ENCODE measurements around the gene NAA50. TPM values are rescaled to one million over a fixed set of nuclear protein-coding genes. Genes with fewer than 3 reads are reported as not detected.

Gene NAA50
- total and polyA plus RNA-seq, 10 of the 15 experiments (the other 5 are each of a cell fraction or from before 2014, with no cell fraction given) = 31.7 to 205 (median 110) TPM

- CTCF ChIA-PET = interaction anchor here (1.1 kb wide), 2 partner anchors 35 to 50 kb away, joined by 3 read pairs; no protein-coding TSS in a partner anchor
Measured at GRCh38 chr3:113794526-113794925, 48.5 kb upstream of the NAA50 start.

GRCh38 chr3:113791381-113791780 is 45.3 kb upstream of the NAA50 start:
- ChIA-PET RAD21 (ENCODE audit: unreplicated experiment) (interaction anchor here (0.8 to 1.8 kb wide), 2 partner anchors 11 to 55 kb away, joined by 3 to 4 read pairs; no protein-coding TSS in a partner anchor), CTCF (interaction anchor here (0.6 to 2.4 kb wide), 6 partner anchors 11 to 754 kb away, joined by 3 to 7 read pairs (median 4); no protein-coding TSS in a partner anchor), POLR2A (interaction anchor here (0.8 kb wide), 1 partner anchor 86 kb away, joined by 3 read pairs; no protein-coding TSS in a partner anchor), SMC1A (ENCODE audit: uncharacterized antibody, unreplicated experiment) (interaction anchor here (0.6 to 4.1 kb wide), 7 partner anchors 10 to 55 kb away, joined by 3 to 14 read pairs (median 3); no protein-coding TSS in a partner anchor)
- no peaks in the 10 kb centered on the region for H3K79me2 ChIP-seq (ENCODE audit: control insufficient read depth, insufficient read depth, low read length)
- DNase-seq (ENCODE audit: low read depth, low spot score) (no peak), FAIRE-seq (no peak), ATAC-seq (no peak)
- H3K36me3 ChIP-seq (ENCODE audit: control insufficient read depth in 2 of 2, insufficient read depth in 2 of 2, low read length in 1 of 2) = peaks cover 2 to 3% of the 10 kb centered on the region in 2 experiments; a peak in 3 of 4 replicates
- H3K4me1 ChIP-seq (ENCODE audit: control insufficient read depth, insufficient read depth, low read length) = no peaks in the 10 kb centered on the region
- no peak overlapping the region for H3K4me3 ChIP-seq
- H2AFZ ChIP-seq (ENCODE audit: control insufficient read depth, low read depth, low read length) = no peak overlapping the region
- in situ Hi-C loops (cut with MboI) = no loop called here
- H3K27me3 ChIP-seq (replicated peaks in 1 of 2; ENCODE audit: control insufficient read depth in 2 of 2, insufficient read depth in 2 of 2, low read length in 1 of 2) = no peaks in the 10 kb centered on the region
- H4K20me1 ChIP-seq (ENCODE audit: control insufficient read depth, insufficient read depth) = no peaks in the 10 kb centered on the region
- H3K4me2 ChIP-seq (ENCODE audit: control insufficient read depth, insufficient read depth) = no peak overlapping the region
- no peak overlapping the region for H3K27ac ChIP-seq (ENCODE audit: control insufficient read depth, insufficient read depth)
- intact Hi-C loops (cut with micrococcal nuclease; ENCODE audit: unreplicated experiment) = no loop called here
- no peaks in the 10 kb centered on the region for H3K9me3 ChIP-seq (replicated peaks; ENCODE audit: control insufficient read depth, insufficient read depth, low read length)
- BruUV-seq (replicated peaks) = no TSS peak
- H3K9ac ChIP-seq (ENCODE audit: control insufficient read depth, insufficient read depth, low read length) = no peak overlapping the region
- TF ChIP-seq TBL1XR1 (IDR thresholded peaks at IDR 0.05; ENCODE audit: low read depth, low read length) (no peak), POLR2A (IDR thresholded peaks at IDR 0.05; ENCODE audit: low read depth, low read length) (no peak), ZBTB40 (IDR thresholded peaks at IDR 0.05; ENCODE audit: borderline replicate concordance) (no peak), NR2C1 (IDR thresholded peaks at IDR 0.05) (no peak), NFIC (IDR thresholded peaks at IDR 0.05; ENCODE audit: low read depth, low read length) (no peak), MLLT1 (IDR thresholded peaks at IDR 0.05) (no peak), HSF1 (IDR thresholded peaks at IDR 0.05; ENCODE audit: low read depth, low read length) (no peak), RB1 (IDR thresholded peaks at IDR 0.05; ENCODE audit: borderline replicate concordance) (no peak), RFX5 (IDR thresholded peaks at IDR 0.05; ENCODE audit: low read depth, low read length) (no peak)

More at GRCh38 chr3:113794526-113794925, 48.5 kb upstream of the NAA50 start:
- in situ Hi-C loops (cut with MboI) = no loop called here
- RAD21 ChIA-PET (ENCODE audit: unreplicated experiment) = no interaction called here
- TF ChIP-seq NRF1 (conservative IDR thresholded peaks at IDR 0.05; ENCODE audit: low read depth, low read length) (no peak), SPI1 (IDR thresholded peaks at IDR 0.05; ENCODE audit: borderline replicate concordance, insufficient read depth, low read depth, low read length) (peak; percentile 25; the same call in 1 of the 2 replicates), YY1 (IDR thresholded peaks at IDR 0.05; ENCODE audit: low read depth, low read length) (no peak)
- SMC1A ChIA-PET (ENCODE audit: uncharacterized antibody, unreplicated experiment) = interaction anchor here (1.0 to 1.5 kb wide), 3 partner anchors 11 to 58 kb away, joined by 3 to 5 read pairs (median 5); no protein-coding TSS in a partner anchor
- Histone ChIP-seq H2AFZ (ENCODE audit: control insufficient read depth, low read depth, low read length) (no peak overlapping the region), H3K79me2 (ENCODE audit: control insufficient read depth, insufficient read depth, low read length) (no peaks in the 10 kb centered on the region), H3K9ac (ENCODE audit: control insufficient read depth, insufficient read depth, low read length) (no peak overlapping the region), H3K4me2 (ENCODE audit: control insufficient read depth, insufficient read depth) (no peak overlapping the region), H3K4me1 (ENCODE audit: control insufficient read depth, insufficient read depth, low read length) (no peaks in the 10 kb centered on the region), H3K36me3 (ENCODE audit: control insufficient read depth in 2 of 2, insufficient read depth in 2 of 2, low read length in 1 of 2) (peaks cover 2 to 7% of the 10 kb centered on the region in 2 experiments; a peak in 3 of 4 replicates), H3K4me3 (no peak overlapping the region), H3K9me3 (replicated peaks; ENCODE audit: control insufficient read depth, insufficient read depth, low read length) (no peaks in the 10 kb centered on the region), H3K27me3 (replicated peaks in 1 of 2; ENCODE audit: control insufficient read depth in 2 of 2, insufficient read depth in 2 of 2, low read length in 1 of 2) (no peaks in the 10 kb centered on the region), H3K27ac (ENCODE audit: control insufficient read depth, insufficient read depth) (no peak overlapping the region), H4K20me1 (ENCODE audit: control insufficient read depth, insufficient read depth) (no peaks in the 10 kb centered on the region)
- POLR2A ChIA-PET = no interaction called here
- intact Hi-C loops (cut with micrococcal nuclease; ENCODE audit: unreplicated experiment) = no loop called here
- ATAC-seq (no peak), DNase-seq (ENCODE audit: low read depth, low spot score) (no peak), FAIRE-seq (no peak)
- BruUV-seq (replicated peaks) = no TSS peak
- 95% methylated on average over 4 of the region's 4 CpGs for WGBS (ENCODE audit: insufficient coverage, insufficient replicate concordance, low lambda C conversion rate, missing lambda C conversion rate)

Data from GM12878 (cell line).